ENCODE data around the gene C2orf80.

GRCh38 chr2:208183972-208184705 lies 5.7 kb downstream of the C2orf80 start:
- no peak for TF ChIP-seq CTCF (IDR thresholded peaks at IDR 0.05)
- TF ChIP-seq POLR2A (IDR thresholded peaks at IDR 0.05) = no peak
